HG02798 (cell line): ENCODE data around the gene GET4.
"Not testable (repeated sequence)": the region's sequence is repeated elsewhere in the genome, so short reads cannot be mapped to it uniquely, and the experiment has no call there.

ENCODE experiments used
- ATAC-seq: cut with Tn5 transposase; IDR thresholded peaks from one replicate; pipeline ENCODE4 v1.9.1; 2021; ENCODE audit warnings: mild to moderate bottlenecking; ENCODE audit not compliant: unreplicated experiment, poor library complexity

The GET4 gene

DNA sequence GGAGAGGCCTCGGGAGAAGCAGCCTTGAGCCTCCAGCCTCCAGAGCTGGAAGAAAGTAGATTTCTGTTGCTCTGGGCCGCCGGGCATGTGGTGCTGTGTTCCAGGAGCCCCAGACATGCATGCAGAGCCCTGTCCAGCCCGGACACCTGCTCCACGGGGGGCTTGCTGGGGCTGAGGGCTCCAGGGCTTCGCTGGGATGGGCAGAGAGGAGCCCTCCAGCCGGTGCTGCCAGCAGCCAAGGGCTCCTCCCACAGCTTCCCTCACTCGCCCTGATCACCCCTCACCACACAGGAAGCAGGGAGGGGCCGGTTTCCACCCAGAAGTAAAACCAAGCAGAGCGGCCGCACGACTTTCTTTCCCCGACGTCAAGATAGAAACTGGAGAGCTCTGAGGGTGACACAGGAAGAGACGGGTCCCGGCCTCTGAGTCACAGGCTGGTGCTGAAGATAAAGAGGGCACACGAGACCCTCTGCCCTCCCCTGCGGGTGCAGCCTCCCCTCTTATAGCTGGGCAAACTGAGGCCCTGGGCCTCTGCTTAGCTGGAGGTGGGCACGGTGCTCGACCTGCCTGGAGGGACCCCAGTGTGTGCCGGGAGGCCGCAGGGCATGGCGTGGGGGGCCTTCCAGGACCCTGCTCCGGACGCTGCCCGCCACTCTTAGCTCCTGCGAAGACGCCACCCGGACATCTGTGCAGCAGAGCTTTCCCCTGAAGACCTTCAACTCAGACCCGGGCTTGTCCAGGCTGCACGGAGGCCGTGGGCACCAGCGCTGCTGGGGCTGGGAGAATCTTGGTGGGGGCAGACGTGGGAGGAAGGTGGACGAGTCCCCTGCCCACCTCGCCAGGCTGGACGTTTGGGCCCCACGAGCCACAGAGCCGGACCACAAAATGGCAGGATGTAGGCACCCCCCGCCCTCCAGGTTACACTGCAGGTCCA is 47.0 kb downstream of the GET4 start:
- peak; percentile 81 for ATAC-seq

DNA sequence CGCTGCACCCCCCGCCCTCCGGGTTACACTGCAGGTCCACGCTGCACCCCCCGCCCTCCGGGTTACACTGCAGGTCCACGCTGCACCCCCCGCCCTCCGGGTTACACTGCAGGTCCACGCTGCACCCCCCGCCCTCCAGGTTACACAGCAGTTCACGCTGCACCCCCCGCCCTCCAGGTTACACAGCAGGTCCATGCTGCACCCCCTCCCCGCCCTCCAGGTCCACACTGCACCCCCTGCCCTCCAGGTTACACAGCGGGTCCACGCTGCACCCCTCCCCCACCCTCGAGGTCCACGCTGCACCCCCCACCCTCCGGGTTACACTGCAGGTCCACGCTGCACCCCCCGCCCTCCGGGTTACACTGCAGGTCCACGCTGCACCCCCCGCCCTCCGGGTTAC is 47.7 kb downstream of the GET4 start:
- ATAC-seq, result not testable (repeated sequence)

- peak; percentile 47 for ATAC-seq
Measured at GRCh38 chr7:924541-925231, 48.3 kb downstream of the GET4 start.

DNA sequence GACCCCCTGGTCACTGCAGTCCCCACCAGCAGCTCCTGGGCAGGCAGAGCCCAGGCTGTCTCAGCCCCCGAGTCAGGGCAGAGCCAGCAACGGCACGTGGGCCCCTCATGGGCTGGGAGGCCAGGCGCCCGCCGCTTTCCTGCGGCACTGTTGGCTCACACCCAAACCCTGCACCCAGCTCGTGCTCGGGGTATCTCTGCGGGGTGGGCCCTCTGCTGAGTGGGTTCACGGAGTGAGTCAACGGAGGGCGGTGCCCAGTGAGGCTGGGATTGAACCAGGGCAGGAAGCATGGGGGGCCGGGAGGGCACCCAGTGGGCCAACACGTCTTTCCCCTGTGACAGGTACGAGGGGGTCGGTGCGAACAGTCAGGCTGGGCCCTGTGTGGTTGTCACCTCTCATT is 49.2 kb downstream of the GET4 start:
- no peak for ATAC-seq

GRCh38 chr7:926061-927030 is 50.0 kb downstream of the GET4 start:
- no peak for ATAC-seq

DNA sequence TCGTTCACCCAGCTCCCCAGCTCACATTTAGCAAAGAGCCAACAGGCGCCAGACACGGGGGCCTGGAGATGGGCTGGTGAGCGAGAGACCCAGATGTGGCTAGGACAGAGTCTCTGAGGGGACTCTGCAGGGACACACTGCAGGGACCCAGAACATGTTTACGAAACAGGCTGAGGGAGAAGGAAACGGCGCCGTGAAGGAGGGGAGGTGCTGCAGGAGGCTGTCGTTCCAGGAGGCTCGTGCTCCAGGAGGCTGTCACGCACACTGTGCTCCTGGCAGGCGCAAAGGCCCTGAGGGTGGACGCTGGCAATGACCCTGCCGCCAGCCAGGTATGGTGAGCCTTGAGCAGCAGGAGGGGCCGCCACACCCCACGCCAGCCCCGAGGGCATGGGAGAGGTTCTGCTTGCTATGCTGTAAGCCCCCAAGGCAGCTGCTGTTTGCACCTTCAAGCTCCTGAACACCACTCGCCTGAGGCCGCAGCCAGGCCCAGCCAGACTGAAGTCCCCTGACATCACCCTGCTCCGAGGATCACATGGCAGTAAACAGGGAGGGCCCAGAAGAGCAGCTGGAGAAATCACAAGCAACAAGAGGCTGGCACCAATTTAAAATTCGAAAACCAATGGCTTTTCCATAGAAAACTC is 50.8 kb downstream of the GET4 start:
- ATAC-seq, result no peak

GRCh38 chr7:929311-929711 is 53.0 kb downstream of the GET4 start:
- ATAC-seq, result no peak

DNA sequence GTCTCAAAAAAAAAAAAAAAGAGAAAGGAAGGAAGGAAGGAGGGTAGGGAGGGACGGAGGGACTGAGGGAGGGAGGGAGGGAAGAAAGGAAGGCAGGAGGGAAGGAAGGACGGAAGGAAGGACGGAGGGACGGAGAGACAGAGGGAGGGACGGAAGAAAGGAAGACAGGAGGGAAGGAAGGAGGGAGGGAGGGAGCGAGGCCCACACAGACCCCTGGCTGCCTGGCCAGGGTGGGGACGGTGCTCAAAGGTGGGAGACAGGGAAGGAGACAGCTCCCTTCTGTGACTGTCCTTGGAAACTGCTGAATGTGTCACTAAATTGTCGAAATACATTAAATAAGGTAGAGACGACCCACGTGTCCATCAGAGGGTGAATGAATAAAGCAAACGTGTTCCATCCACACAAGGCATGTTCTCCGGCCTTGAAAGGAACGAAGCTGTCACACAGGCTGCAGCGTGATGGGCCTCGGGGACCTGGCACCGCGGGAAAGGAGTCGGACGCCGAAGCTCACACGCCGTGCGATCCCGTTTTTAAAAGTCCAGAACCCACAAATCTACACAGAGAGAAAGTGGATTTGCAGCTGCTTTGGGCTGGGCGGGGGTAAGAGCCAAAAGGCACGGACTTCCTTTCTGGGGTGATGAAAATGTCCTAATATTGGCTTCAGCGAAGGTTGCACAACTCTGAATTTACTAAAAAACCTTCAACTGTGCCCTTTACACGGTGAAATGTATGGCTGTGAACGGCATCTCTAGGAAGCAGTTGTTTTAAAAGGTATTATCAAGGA is 54.8 kb downstream of the GET4 start:
- ATAC-seq, result no peak

- ATAC-seq, result no peak
Measured at GRCh38 chr7:931871-932650, 55.7 kb downstream of the GET4 start.

DNA sequence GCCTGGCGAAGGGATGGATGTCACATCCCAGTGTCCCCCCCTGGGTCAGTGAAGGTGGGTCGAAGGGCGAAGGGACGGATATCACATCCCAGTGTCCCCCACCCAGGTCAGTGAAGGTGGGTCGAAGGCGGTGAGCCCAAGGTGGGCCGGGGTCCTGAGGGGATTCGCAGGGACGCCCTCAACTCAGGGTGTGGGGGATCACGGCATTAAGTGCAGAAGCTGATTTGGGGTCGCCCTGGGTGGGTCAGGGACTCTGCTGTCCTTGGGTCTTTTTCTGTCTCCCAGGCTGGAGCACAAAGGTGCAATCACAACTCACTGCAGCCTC is 56.3 kb downstream of the GET4 start:
- ATAC-seq, result no peak

DNA sequence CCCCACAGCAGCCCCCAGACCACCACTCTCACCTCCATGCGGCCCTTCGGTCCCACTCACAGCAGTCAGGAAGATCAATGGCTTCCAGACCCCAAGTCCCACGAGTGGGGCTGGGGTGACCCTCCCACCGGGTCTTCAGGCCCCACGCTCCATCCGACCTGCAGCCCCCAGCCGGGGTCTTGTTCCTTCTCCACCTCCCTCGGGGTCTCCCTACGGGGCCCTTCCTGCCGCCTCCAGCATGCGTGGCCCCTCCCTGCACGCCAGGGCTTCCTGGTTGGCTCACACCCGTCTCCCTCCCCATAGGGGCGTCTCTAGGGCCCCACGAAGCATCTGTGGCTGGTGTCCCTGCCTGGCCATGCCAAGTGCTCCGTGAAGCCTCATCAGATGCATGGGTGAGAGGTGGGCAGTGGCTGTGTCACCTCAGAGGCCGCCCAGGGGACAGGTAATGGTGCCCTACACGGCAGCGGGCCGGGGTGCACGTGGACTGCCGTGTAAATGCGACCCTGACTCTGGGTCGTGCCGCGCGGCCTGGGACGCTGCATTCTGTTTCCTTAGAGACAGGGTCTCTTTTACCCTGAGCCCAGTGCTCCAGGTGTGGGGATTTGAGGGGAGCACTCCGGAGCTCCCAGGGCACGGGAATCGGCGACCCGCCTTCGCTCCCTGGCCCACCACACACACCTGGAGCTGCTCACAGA is 58.3 kb downstream of the GET4 start:
- no peak for ATAC-seq

DNA sequence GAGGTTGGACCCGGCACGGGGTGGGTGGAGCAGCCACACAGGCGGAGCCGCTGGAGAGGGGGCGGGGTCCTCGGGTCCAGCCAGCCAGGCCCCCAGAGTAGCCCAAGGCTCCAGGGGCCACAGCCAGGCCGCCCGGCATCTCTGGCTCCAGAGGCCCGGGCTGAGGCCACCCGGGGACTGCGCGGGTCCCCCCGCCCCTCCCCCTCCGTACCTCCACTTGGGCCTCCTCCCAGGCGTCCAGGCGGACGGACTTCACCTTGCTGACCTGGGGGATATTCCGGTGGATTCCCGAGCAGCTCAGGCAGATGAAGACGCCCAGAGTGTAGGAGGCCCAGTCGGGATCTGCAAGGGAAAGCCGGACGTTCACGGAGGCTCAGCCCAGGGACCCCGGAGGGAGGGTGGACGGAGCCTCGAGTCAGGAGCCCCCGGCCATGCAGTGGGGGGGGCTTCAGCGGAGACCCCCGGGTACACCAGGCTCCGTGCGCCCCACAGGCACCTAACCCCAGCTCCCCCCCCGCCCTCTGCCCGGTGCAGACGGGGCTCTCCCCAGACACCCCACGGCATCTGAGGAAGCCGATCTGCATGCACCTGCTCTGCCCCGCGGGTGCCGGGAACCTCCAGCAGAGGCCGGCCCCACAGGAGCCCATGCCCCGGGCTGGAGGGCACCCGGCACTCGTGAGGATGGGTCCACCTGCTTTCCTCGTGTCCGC is 59.0 kb downstream of the GET4 start:
- no peak for ATAC-seq

DNA sequence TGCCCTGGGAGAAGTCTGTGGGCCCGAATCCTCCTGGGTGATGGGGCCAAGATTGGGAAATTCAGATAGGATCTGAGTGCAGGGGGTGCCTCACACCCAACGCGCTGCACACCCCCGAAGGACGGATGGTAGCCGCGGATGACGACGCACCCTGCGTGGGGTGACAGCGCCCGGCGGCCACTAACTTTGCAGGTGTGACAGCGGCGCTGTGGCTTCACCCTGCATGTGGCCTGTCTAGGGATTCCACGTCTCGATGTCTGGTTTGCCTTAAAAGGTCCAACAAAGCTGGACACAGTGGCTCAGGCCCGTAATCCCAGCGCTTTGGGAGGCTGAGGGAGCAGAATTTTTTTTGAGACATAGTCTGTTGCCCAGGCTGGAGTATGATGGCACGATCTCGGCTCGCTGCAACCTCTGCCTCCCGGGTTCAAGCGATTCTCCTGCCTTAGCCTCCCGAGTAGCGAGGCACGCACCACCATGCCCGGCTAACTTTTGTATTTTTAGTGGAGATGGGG is 59.6 kb downstream of the GET4 start:
- no peak for ATAC-seq

GRCh38 chr7:936386-937054 is 60.2 kb downstream of the GET4 start:
- peak; percentile 85 for ATAC-seq

- no peak for ATAC-seq
Measured at GRCh38 chr7:937856-938484, 61.6 kb downstream of the GET4 start.

- ATAC-seq, result no peak
Measured at GRCh38 chr7:938546-939185, 62.3 kb downstream of the GET4 start.
